LNCaP clone FGC (cell line): ENCODE data around the gene FAM222A.

Experiments used
- DNase-seq: peaks from one replicate; pipeline ENCODE4 v3.0.0-alpha.2; 2011; ENCODE audit warnings: low read depth
- H3K4me3 ChIP-seq: 2 replicates; pipeline ENCODE4 v1.5.1; 2011; ENCODE audit warnings: mild to moderate bottlenecking, low read depth, low read length, control low read depth
- CTCF ChIP-seq: IDR thresholded peaks from 2 replicates; pipeline ENCODE4 v1.5.1; 2012; ENCODE audit warnings: mild to moderate bottlenecking; ENCODE audit not compliant: control insufficient read depth, insufficient read depth; ENCODE audit errors: extremely low read depth

The FAM222A gene

GRCh38 chr12:109728921-109729320, 15.3 kb downstream of the FAM222A start:
- no peak for DNase-seq
- no peak for TF ChIP-seq CTCF
- H3K4me3 ChIP-seq: no peak overlapping the region

- no peak for TF ChIP-seq CTCF
- H3K4me3 ChIP-seq: no peak overlapping the region
- DNase-seq: no peak
These were observed 15.8 kb downstream of the FAM222A start for GRCh38 chr12:109729371-109729781.

- H3K4me3 ChIP-seq: no peak overlapping the region
- TF ChIP-seq CTCF: no peak
- DNase-seq: no peak
These were observed 16.2 kb downstream of the FAM222A start for GRCh38 chr12:109729801-109730200.

- no peak overlapping the region for H3K4me3 ChIP-seq
- TF ChIP-seq CTCF: no peak
- DNase-seq: no peak
These were observed 16.9 kb downstream of the FAM222A start for GRCh38 chr12:109730306-109731145.

- no peak for TF ChIP-seq CTCF
- no peak overlapping the region for H3K4me3 ChIP-seq
These were observed 17.7 kb downstream of the FAM222A start for GRCh38 chr12:109731231-109731731.

GRCh38 chr12:109731806-109732205, 18.2 kb downstream of the FAM222A start:
- no peak for TF ChIP-seq CTCF
- no peak for DNase-seq

More at GRCh38 chr12:109731231-109731731, 17.7 kb downstream of the FAM222A start:
- DNase-seq: no peak

More at GRCh38 chr12:109731806-109732205, 18.2 kb downstream of the FAM222A start:
- H3K4me3 ChIP-seq: no peak overlapping the region
